ENCODE data around the gene CCDC15. TPM values are rescaled to one million over a fixed set of nuclear protein-coding genes. Genes with fewer than 3 reads are reported as not detected.

The CCDC15 gene
- total and polyA plus RNA-seq, 2 of the 4 experiments (the other 2 are of a cell fraction): 1.1 to 2.0 TPM

- BruUV-seq (replicated peaks): no TSS peak
- intact Hi-C loops (cut with micrococcal nuclease): no loop called here
These were observed 23.0 kb downstream of the CCDC15 start for GRCh38 chr11:124977006-124977405.

More at GRCh38 chr11:124977006-124977405, 23.0 kb downstream of the CCDC15 start:
- H3K27ac ChIP-seq (ENCODE audit: insufficient read depth, low read length): no peak overlapping the region
- no peak overlapping the region for H2AFZ ChIP-seq (replicated peaks; ENCODE audit: low read length, poor library complexity)
- WGBS, 2 experiments (ENCODE audit: extremely low coverage in 2 of 2, insufficient read length in 1 of 2): no CpG with 5 or more reads among the region's 2 CpGs
- no peak overlapping the region for H4K5ac ChIP-seq (ENCODE audit: low read depth, low read length)
- H2BK5ac ChIP-seq (ENCODE audit: low read depth, low read length, poor library complexity, severe bottlenecking): no peak overlapping the region
- no peak overlapping the region for H4K91ac ChIP-seq (ENCODE audit: insufficient read depth, low read depth, low read length)
- no peak for ATAC-seq (ENCODE audit: low read depth)
- H3K23ac ChIP-seq (ENCODE audit: low read depth, low read length): no peak overlapping the region
- H3K9me1 ChIP-seq (ENCODE audit: insufficient read depth, low read length): no peaks in the 10 kb centered on the region
- H3K4me3 ChIP-seq (ENCODE audit: insufficient read depth, low read depth, low read length): no peak overlapping the region
- dilution Hi-C loops (cut with HindIII; ENCODE audit: low sequenced_read_pairs, unreplicated experiment): no loop called here
- H3K4ac ChIP-seq (ENCODE audit: low read depth, low read length): no peak overlapping the region
- H3K36me3 ChIP-seq (ENCODE audit: control insufficient read depth, insufficient read depth, low read length): no peaks in the 10 kb centered on the region; the same call in 1 of the 2 replicates
- no peaks in the 10 kb centered on the region for H3K79me1 ChIP-seq (ENCODE audit: low read depth in 1 of 2, low read length in 2 of 2)
- no peak overlapping the region for H2BK20ac ChIP-seq (ENCODE audit: low read depth, low read length)
- no peak overlapping the region for H3K4me2 ChIP-seq (ENCODE audit: low read depth, low read length)
- no peak overlapping the region for H3K14ac ChIP-seq (replicated peaks; ENCODE audit: low read depth, low read length)
- H3K9me3 ChIP-seq (ENCODE audit: control insufficient read depth, insufficient read depth, low read length): peaks cover 2% of the 10 kb centered on the region
- CTCF ChIA-PET: no interaction called here
- no peaks in the 10 kb centered on the region for H3K27me3 ChIP-seq (ENCODE audit: control insufficient read depth, insufficient read depth, low read length)
- H2BK15ac ChIP-seq (ENCODE audit: low read depth, low read length): no peak overlapping the region
- H3K9ac ChIP-seq (ENCODE audit: low read depth, low read length): no peak overlapping the region
- in situ Hi-C loops (cut with MboI; ENCODE audit: low sequenced_read_pairs): loop anchor here (10.0 kb wide), 2 partner anchors 168 to 448 kb away; no protein-coding TSS in a partner anchor
- POLR2A ChIA-PET (ENCODE audit: unreplicated experiment): no interaction called here
- no peak for TF ChIP-seq POLR2A (IDR thresholded peaks at IDR 0.05; ENCODE audit: low read depth, low read length)
- H4K8ac ChIP-seq (ENCODE audit: low read depth in 2 of 2, low read length in 2 of 2): no peak overlapping the region
- no peak overlapping the region for H2BK120ac ChIP-seq (ENCODE audit: low read depth, low read length)
- H2AK5ac ChIP-seq (ENCODE audit: low read depth, low read length): no peak overlapping the region
- H2AK9ac ChIP-seq (replicated peaks; ENCODE audit: low read depth, low read length, poor library complexity): no peak overlapping the region
- no peak overlapping the region for H3K56ac ChIP-seq (ENCODE audit: extremely low read depth, insufficient read depth, low read length)
- no peaks in the 10 kb centered on the region for H4K20me1 ChIP-seq (ENCODE audit: insufficient read depth, low read length)
- H3K18ac ChIP-seq (ENCODE audit: low read depth, low read length): no peak overlapping the region
- H3K4me1 ChIP-seq (ENCODE audit: control insufficient read depth, insufficient read depth, low read length): no peaks in the 10 kb centered on the region
- no peak for DNase-seq

Data from IMR-90 (cell line).